K562 (cell line): Measurements from ENCODE around the gene EXOSC2. TPM values are rescaled to one million over a fixed set of nuclear protein-coding genes. Genes with fewer than 3 reads are reported as not detected.

Source experiments
- CREB1 ChIP-seq, 2 experiments: sonication (generic) in 1 of 2; formaldehyde crosslinking in 1 of 2; IDR thresholded peaks; 2 replicates each; pipeline versions ENCODE4 v1.6.1 to v1.8.0; 2012 to 2022; ENCODE audit warnings: inconsistent platforms in 1 of 2, mild to moderate bottlenecking in 1 of 2, missing genetic modification reagents in 1 of 2, moderate library complexity in 1 of 2
- DIDO1 ChIP-seq: fragments of 450-650 bp; IDR thresholded peaks from 2 replicates; pipeline ENCODE4 v1.6.1; 2016; ENCODE audit warnings: low read depth, missing biosample characterization, missing genetic modification characterization
- E2F3 ChIP-seq: fragments of 250-450 bp; sonication (Bioruptor Pico); IDR thresholded peaks from 2 replicates; pipeline ENCODE4 v1.4.0; 2020; ENCODE audit warnings: mild to moderate bottlenecking
- GMEB1 ChIP-seq: fragments of 250-450 bp; sonication (Bioruptor Pico); IDR thresholded peaks from 2 replicates; pipeline ENCODE4 v1.4.0; 2020; ENCODE audit warnings: mild to moderate bottlenecking
- HINFP ChIP-seq: fragments of 450-650 bp; conservative IDR thresholded peaks from 2 replicates; pipeline ENCODE4 v1.6.1; 2016; ENCODE audit warnings: missing genetic modification characterization, low read depth, mild to moderate bottlenecking, control low read depth, missing compliant biosample characterization
- JUND ChIP-seq, 2 experiments: IDR thresholded peaks; 2 replicates in 1 of 2; 3 replicates in 1 of 2; pipeline ENCODE4 v1.6.1; 2011; ENCODE audit warnings: borderline replicate concordance in 2 of 2, low read depth in 2 of 2, low read length in 2 of 2, improper control_type of control experiment in 1 of 2, missing biosample characterization in 1 of 2, missing genetic modification characterization in 1 of 2, missing genetic modification reagents in 1 of 2
- MYNN ChIP-seq, 2 experiments: sonication (generic); formaldehyde crosslinking in 1 of 2; IDR thresholded peaks; 2 replicates each; pipeline versions ENCODE4 v1.5.0 to v1.6.1; 2016 to 2020; ENCODE audit warnings: antibody characterized with exemption in 1 of 2, missing genetic modification reagents in 1 of 2
- PHF20 ChIP-seq: fragments of 450-650 bp; IDR thresholded peaks from 2 replicates; pipeline ENCODE4 v1.6.1; 2018; ENCODE audit not compliant: partially characterized antibody
- RBBP5 ChIP-seq: fragments of 200-600 bp; sonication (generic); IDR thresholded peaks from 2 replicates; pipeline ENCODE4 v1.6.1; 2012; ENCODE audit warnings: borderline replicate concordance, mild to moderate bottlenecking, low read length, control low read depth, inconsistent platforms; ENCODE audit not compliant: insufficient read depth, poor library complexity, severe bottlenecking
- SMAD3 ChIP-seq: fragments of 450-650 bp; formaldehyde crosslinking; conservative IDR thresholded peaks from 2 replicates; pipeline ENCODE4 v1.4.0; 2020; ENCODE audit warnings: mild to moderate bottlenecking
- XRCC5 ChIP-seq: fragments of 200-400 bp; formaldehyde crosslinking; IDR thresholded peaks from 2 replicates; pipeline ENCODE4 v1.6.1; 2017; ENCODE audit warnings: low read depth, mild to moderate bottlenecking, low read length
- ZKSCAN8 ChIP-seq: fragments of 200-800 bp; sonication (Bioruptor generic); IDR thresholded peaks from 2 replicates; pipeline ENCODE4 v1.6.1; 2016; ENCODE audit warnings: missing genetic modification characterization, missing compliant biosample characterization
- ZNF175 ChIP-seq: fragments of 200-800 bp; sonication (Bioruptor generic); IDR thresholded peaks from 2 replicates; pipeline ENCODE4 v1.6.1; 2016; ENCODE audit warnings: low read depth, mild to moderate bottlenecking, missing genetic modification characterization, missing compliant biosample characterization
- ZNF197 ChIP-seq: fragments of 200-800 bp; sonication (Bioruptor generic); IDR thresholded peaks from 2 replicates; pipeline ENCODE4 v1.6.1; 2016; ENCODE audit warnings: low read depth, missing genetic modification characterization, missing compliant biosample characterization
- ZNF592 ChIP-seq: fragments of 450-650 bp; IDR thresholded peaks from 2 replicates; pipeline ENCODE4 v1.6.1; 2017; ENCODE audit warnings: antibody characterized with exemption, mild to moderate bottlenecking
- polyA plus RNA-seq, 8 experiments: library from polyadenylated mRNA; depleted of rRNA in 4 of 8; stranded (reverse) in 5 of 8; unstranded in 3 of 8; fragments of >200 nt; fragmentation: Nextera tagmentation in 2 of 8; fragmentation: Illumina TruSeq in 1 of 8; extraction: Ambion mirVana in 2 of 8; extraction: Trizol in 1 of 8; gene quantifications; 2 replicates each; pipeline versions ENCODE4 v1.2.1 to v1.2.3, GENCODE V29; 2011 to 2014; ENCODE audit warnings: inconsistent platforms in 1 of 8, missing spikeins in 1 of 8
- total RNA-seq, 7 experiments: library from RNA; depleted of rRNA in 6 of 7; stranded (reverse); fragments of >200 nt in 6 of 7; fragmentation: Illumina TruSeq in 2 of 7; extraction: Trizol in 2 of 7; gene quantifications; 2 replicates each; pipeline versions ENCODE4 v1.2.1 to v1.2.3, GENCODE V29; 2011 to 2021; ENCODE audit warnings: low replicate concordance in 1 of 7

EXOSC2 gene
- total and polyA plus RNA-seq, 9 of the 15 experiments (the other 6 are each of a cell fraction or from before 2014, with no cell fraction given): 46.0 to 101 (median 77.6) TPM

GRCh38 chr9:130693426-130694191, at the start of gene EXOSC2 (continued):
- peak; percentile 90 for TF ChIP-seq RBBP5
- TF ChIP-seq E2F3 (CRISPR knock-in tag): peak; percentile 93
- TF ChIP-seq SMAD3 (CRISPR knock-in tag): no peak
- no peak for TF ChIP-seq ZKSCAN8 (CRISPR knock-in tag)
- TF ChIP-seq ZNF592: peak; percentile 67
- TF ChIP-seq XRCC5: no peak
- peak; percentile 29; the same call in 1 of the 2 replicates for TF ChIP-seq JUND (IDR thresholded peaks at IDR 0.05; ENCODE audit: borderline replicate concordance, low read depth, low read length)
- no peak for TF ChIP-seq JUND (tag; IDR thresholded peaks at IDR 0.05; ENCODE audit: borderline replicate concordance, low read depth, low read length)
- no peak for TF ChIP-seq MYNN (IDR thresholded peaks at IDR 0.05)
- no peak for TF ChIP-seq MYNN (CRISPR knock-in tag; IDR thresholded peaks at IDR 0.05)
- peak; percentile 64; the same call in 1 of the 2 replicates for TF ChIP-seq ZNF197 (CRISPR knock-in tag)
- TF ChIP-seq ZNF175 (CRISPR knock-in tag): no peak
- TF ChIP-seq GMEB1 (CRISPR knock-in tag): peak; percentile 33; the same call in 1 of the 2 replicates
- TF ChIP-seq HINFP: no peak
- 0 out of 2 replicates have a peak, but pooled peaks have one; percentile 42 for TF ChIP-seq DIDO1
- TF ChIP-seq PHF20: peak; percentile 77
- peak; percentile 31; the same call in 1 of the 2 replicates for TF ChIP-seq CREB1 (IDR thresholded peaks at IDR 0.05)
- TF ChIP-seq CREB1 (CRISPR knock-in tag; IDR thresholded peaks at IDR 0.05): peak; percentile 47; the same call in 1 of the 2 replicates
